Measurements from ENCODE around the gene TMEM239.
"Not testable (repeated sequence)": the region's sequence is repeated elsewhere in the genome, so short reads cannot be mapped to it uniquely, and the experiment has no call there.

The TMEM239 gene

GRCh38 chr20:2822073-2822472 is 5.9 kb downstream of the TMEM239 start:
- FAIRE-seq (no peak), DNase-seq (ENCODE audit: insufficient read length, low spot score) (no peak)
- no peak for TF ChIP-seq CTCF (IDR thresholded peaks at IDR 0.05; ENCODE audit: insufficient read depth, missing control alignments)

- TF ChIP-seq CTCF (IDR thresholded peaks at IDR 0.05; ENCODE audit: insufficient read depth, missing control alignments) = no peak
- DNase-seq (ENCODE audit: insufficient read length, low spot score) = no peak
- no peak for FAIRE-seq
Measured at GRCh38 chr20:2825761-2826160, 9.6 kb downstream of the TMEM239 start.

GRCh38 chr20:2826655-2827054 is 10.5 kb downstream of the TMEM239 start:
- DNase-seq (ENCODE audit: insufficient read length, low spot score) = no peak
- no peak for TF ChIP-seq CTCF (IDR thresholded peaks at IDR 0.05; ENCODE audit: insufficient read depth, missing control alignments)
- no peak for FAIRE-seq

- TF ChIP-seq CTCF (IDR thresholded peaks at IDR 0.05; ENCODE audit: insufficient read depth, missing control alignments) = no peak
- FAIRE-seq = no peak
Measured at GRCh38 chr20:2829376-2829775, 13.2 kb downstream of the TMEM239 start.

GRCh38 chr20:2831206-2831605 is 15.0 kb downstream of the TMEM239 start:
- not testable (repeated sequence) for FAIRE-seq

More at GRCh38 chr20:2829376-2829775, 13.2 kb downstream of the TMEM239 start:
- DNase-seq (ENCODE audit: insufficient read length, low spot score) = no peak

GRCh38 chr20:2833761-2834160 is 17.6 kb downstream of the TMEM239 start:
- TF ChIP-seq CTCF (IDR thresholded peaks at IDR 0.05; ENCODE audit: insufficient read depth, missing control alignments) = no peak
- DNase-seq (ENCODE audit: insufficient read length, low spot score) (no peak), FAIRE-seq (no peak)

More at GRCh38 chr20:2831206-2831605, 15.0 kb downstream of the TMEM239 start:
- not testable (repeated sequence) for DNase-seq (ENCODE audit: insufficient read length, low spot score)

- DNase-seq (ENCODE audit: insufficient read length, low spot score) (no peak), FAIRE-seq (no peak)
- no peak for TF ChIP-seq CTCF (IDR thresholded peaks at IDR 0.05; ENCODE audit: insufficient read depth, missing control alignments)
Measured at GRCh38 chr20:2834401-2835110, 18.4 kb downstream of the TMEM239 start.
